ENCODE results near the gene RETREG3. TPM values are rescaled to one million over a fixed set of nuclear protein-coding genes. Genes with fewer than 3 reads are reported as not detected.

RETREG3 gene
- total and polyA plus RNA-seq, 9 of the 15 experiments (the other 6 are each of a cell fraction or from before 2014, with no cell fraction given), result 4.1 to 39.0 (median 16.9) TPM

DNA sequence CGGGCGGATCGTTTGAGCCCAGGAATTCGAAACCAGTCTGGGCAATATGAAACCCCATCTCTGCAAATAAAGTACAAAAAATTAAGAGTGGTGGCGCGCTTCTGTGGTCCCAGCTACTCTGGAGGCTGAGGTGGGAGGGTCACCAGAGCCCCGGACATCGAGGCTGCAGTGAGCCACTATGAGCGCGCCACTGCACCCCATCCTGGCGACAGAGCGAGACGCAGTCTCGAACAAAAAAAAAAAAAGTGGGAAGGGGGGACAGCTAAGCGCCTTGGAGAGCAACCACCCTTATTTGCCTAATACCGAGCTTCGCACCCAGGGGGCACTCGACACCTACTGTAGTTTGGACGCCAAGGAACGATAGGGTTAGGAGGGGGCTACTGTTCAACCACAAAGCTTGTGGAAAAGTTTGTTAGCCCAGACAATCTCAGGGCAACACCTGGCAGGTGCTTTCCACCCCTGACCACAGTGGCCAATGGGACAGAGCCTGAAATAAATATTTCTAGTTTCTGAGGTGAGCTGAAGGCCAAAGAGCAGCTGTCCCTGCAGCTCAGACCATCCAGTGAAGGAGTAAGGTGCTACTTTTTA lies 30.8 kb downstream of the RETREG3 start:
- no peaks in the 10 kb centered on the region for H3K9me3 ChIP-seq (replicated peaks; ENCODE audit: control insufficient read depth, insufficient read depth, low read depth, low read length)
- DNase-seq (ENCODE audit: extremely low read depth in 1 of 4, low spot score in 3 of 4) (peak; percentile 85 to 92 (median 88)), FAIRE-seq (peak; percentile 97), ATAC-seq (peak; percentile 83)
- intact Hi-C loops (cut with micrococcal nuclease), result loop anchor here (1.0 to 5.0 kb wide), 4 partner anchors 98 to 351 kb away; partner anchors contain the start of genes BECN1, PLEKHH3 and RAMP2
- CTCF ChIA-PET (ENCODE audit: low intra/inter-chr PET ratio), result interaction anchor here (0.6 to 1.2 kb wide), 5 partner anchors 31 to 403 kb away, joined by 3 to 6 read pairs (median 4); partner anchors contain the start of genes RETREG3 and TUBG1
- H3K9ac ChIP-seq (ENCODE audit: insufficient read depth in 1 of 2, low read depth in 2 of 2, low read length in 2 of 2), result peak overlapping the region; percentile 96 to 100
- peaks cover 51% of the 10 kb centered on the region for H3K79me2 ChIP-seq (ENCODE audit: control insufficient read depth, insufficient read depth, low read length)
- H3K4me2 ChIP-seq (ENCODE audit: insufficient read depth, low read length), result peak overlapping the region; percentile 86
- peak overlapping the region; percentile 70 for H3K4me3 ChIP-seq
- H3K36me3 ChIP-seq (ENCODE audit: control insufficient read depth, insufficient read depth, low read length), result peaks cover 72% of the 10 kb centered on the region
- no peaks in the 10 kb centered on the region for H3K9me1 ChIP-seq (ENCODE audit: control insufficient read depth, insufficient read depth, low read length)
- no peaks in the 10 kb centered on the region for H3K27me3 ChIP-seq (ENCODE audit: control insufficient read depth in 2 of 2, insufficient read depth in 2 of 2, low read length in 2 of 2)
- H4K20me1 ChIP-seq (replicated peaks; ENCODE audit: control insufficient read depth, insufficient read depth, low read length), result no peaks in the 10 kb centered on the region
- peak overlapping the region; percentile 87 for H2AFZ ChIP-seq (ENCODE audit: low read depth, low read length)
- peaks cover 23 to 27% of the 10 kb centered on the region in 2 experiments for H3K4me1 ChIP-seq (replicated peaks in 1 of 2; ENCODE audit: control insufficient read depth in 2 of 2, insufficient read depth in 2 of 2, low read length in 2 of 2)
- peak overlapping the region; percentile 94 for H3K27ac ChIP-seq (ENCODE audit: extremely low read depth, low read depth, low read length)
- WGBS (ENCODE audit: insufficient coverage, low coverage, missing lambda C conversion rate), result 0% methylated on average over 20 of the region's 20 CpGs
- in situ Hi-C loops (cut with MboI), result no loop called here
- POLR2A ChIA-PET, result interaction anchor here (0.5 to 5.7 kb wide), 17 partner anchors 9 to 588 kb away, joined by 3 to 58 read pairs (median 4); partner anchors contain the start of genes MLX, NAGLU, RETREG3 and TUBG1
- BruUV-seq (replicated peaks), result no TSS peak
- TF ChIP-seq, protein P1, sequence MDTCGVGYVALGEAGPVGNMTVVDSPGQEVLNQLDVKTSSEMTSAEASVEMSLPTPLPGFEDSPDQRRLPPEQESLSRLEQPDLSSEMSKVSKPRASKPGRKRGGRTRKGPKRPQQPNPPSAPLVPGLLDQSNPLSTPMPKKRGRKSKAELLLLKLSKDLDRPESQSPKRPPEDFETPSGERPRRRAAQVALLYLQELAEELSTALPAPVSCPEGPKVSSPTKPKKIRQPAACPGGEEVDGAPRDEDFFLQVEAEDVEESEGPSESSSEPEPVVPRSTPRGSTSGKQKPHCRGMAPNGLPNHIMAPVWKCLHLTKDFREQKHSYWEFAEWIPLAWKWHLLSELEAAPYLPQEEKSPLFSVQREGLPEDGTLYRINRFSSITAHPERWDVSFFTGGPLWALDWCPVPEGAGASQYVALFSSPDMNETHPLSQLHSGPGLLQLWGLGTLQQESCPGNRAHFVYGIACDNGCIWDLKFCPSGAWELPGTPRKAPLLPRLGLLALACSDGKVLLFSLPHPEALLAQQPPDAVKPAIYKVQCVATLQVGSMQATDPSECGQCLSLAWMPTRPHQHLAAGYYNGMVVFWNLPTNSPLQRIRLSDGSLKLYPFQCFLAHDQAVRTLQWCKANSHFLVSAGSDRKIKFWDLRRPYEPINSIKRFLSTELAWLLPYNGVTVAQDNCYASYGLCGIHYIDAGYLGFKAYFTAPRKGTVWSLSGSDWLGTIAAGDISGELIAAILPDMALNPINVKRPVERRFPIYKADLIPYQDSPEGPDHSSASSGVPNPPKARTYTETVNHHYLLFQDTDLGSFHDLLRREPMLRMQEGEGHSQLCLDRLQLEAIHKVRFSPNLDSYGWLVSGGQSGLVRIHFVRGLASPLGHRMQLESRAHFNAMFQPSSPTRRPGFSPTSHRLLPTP (IDR thresholded peaks at IDR 0.05; ENCODE audit: borderline replicate concordance, extremely low read depth, insufficient read length), result no peak
- no peak; the same call in 1 of the 2 replicates for TF ChIP-seq TCF7 (IDR thresholded peaks at IDR 0.05; ENCODE audit: borderline replicate concordance)
- TF ChIP-seq ARNT (IDR thresholded peaks at IDR 0.05), result no peak
- TF ChIP-seq PRMT5 (CRISPR knock-in tag; IDR thresholded peaks at IDR 0.05), result no peak
- TF ChIP-seq STAG1 (CRISPR knock-in tag; IDR thresholded peaks at IDR 0.05; ENCODE audit: borderline replicate concordance), result peak; percentile 49; the same call in 1 of the 2 replicates
- no peak for TF ChIP-seq SRSF7 (optimal IDR thresholded peaks at IDR 0.05; ENCODE audit: low read depth, low read length)
- no peak for TF ChIP-seq ZNF12 (CRISPR knock-in tag; IDR thresholded peaks at IDR 0.05)
- TF ChIP-seq YBX1 (IDR thresholded peaks at IDR 0.05), result no peak
- no peak for TF ChIP-seq NR1H2 (CRISPR knock-in tag; IDR thresholded peaks at IDR 0.05)
- TF ChIP-seq ZNF583 (CRISPR knock-in tag; IDR thresholded peaks at IDR 0.05), result no peak
- TF ChIP-seq ZNF24 (IDR thresholded peaks at IDR 0.05), result no peak
- TF ChIP-seq MTA1 (IDR thresholded peaks at IDR 0.05; ENCODE audit: borderline replicate concordance), result peak; percentile 44
- TF ChIP-seq HDAC3 (IDR thresholded peaks at IDR 0.05; ENCODE audit: borderline replicate concordance, partially characterized antibody), result no peak
- no peak for TF ChIP-seq MIER1 (IDR thresholded peaks at IDR 0.05; ENCODE audit: low read depth)
- no peak for TF ChIP-seq ESRRB (CRISPR knock-in tag; IDR thresholded peaks at IDR 0.05; ENCODE audit: borderline replicate concordance)
- no peak for TF ChIP-seq ZNF41 (CRISPR knock-in tag; conservative IDR thresholded peaks at IDR 0.05)
- TF ChIP-seq, protein P2, sequence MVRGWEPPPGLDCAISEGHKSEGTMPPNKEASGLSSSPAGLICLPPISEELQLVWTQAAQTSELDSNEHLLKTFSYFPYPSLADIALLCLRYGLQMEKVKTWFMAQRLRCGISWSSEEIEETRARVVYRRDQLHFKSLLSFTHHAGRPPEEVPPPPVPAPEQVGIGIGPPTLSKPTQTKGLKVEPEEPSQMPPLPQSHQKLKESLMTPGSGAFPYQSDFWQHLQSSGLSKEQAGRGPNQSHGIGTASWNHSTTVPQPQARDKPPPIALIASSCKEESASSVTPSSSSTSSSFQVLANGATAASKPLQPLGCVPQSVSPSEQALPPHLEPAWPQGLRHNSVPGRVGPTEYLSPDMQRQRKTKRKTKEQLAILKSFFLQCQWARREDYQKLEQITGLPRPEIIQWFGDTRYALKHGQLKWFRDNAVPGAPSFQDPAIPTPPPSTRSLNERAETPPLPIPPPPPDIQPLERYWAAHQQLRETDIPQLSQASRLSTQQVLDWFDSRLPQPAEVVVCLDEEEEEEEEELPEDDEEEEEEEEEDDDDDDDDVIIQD (CRISPR knock-in tag; IDR thresholded peaks at IDR 0.05), result no peak
- TF ChIP-seq FOXK1 (CRISPR knock-in tag; IDR thresholded peaks at IDR 0.05; ENCODE audit: borderline replicate concordance), result no peak
- TF ChIP-seq SP2 (IDR thresholded peaks at IDR 0.05; ENCODE audit: extremely low read depth, low read depth, low read length, poor library complexity, severe bottlenecking), result no peak
